Measurements from ENCODE around the gene SLC6A13. TPM values are rescaled to one million over a fixed set of nuclear protein-coding genes. Genes with fewer than 3 reads are reported as not detected.

Gene SLC6A13
- total and polyA plus RNA-seq, 2 donors (not counting 3 experiments of a cell fraction or from before 2014, with no cell fraction given), result 0.14 TPM; not detected in 1

DNA sequence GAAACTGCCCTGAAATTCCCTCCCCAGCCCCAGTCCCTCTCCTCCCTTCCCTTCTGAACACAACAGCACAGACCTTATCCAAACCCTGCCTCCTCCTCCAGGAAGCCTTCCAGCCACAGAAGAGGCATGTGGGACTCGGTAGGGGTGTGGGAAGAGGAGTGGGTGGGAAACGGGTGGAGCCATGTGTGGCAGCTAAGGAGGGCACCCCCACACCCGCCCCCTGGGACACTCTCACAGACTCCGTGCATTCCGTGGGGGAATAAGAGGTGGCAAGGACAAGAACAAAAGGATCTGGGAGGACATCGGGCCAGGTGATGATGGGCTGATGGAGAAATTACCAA, 73.0 kb downstream of the SLC6A13 start:
- POLR2A ChIA-PET, result no interaction called here
- no peak overlapping the region for H3K4me3 ChIP-seq (replicated peaks in 1 of 3; ENCODE audit: insufficient read depth in 1 of 3, low read depth in 1 of 3, low read length in 3 of 3)
- no peaks in the 10 kb centered on the region for H3K27me3 ChIP-seq (ENCODE audit: control insufficient read depth in 2 of 2, insufficient read depth in 2 of 2, low read length in 2 of 2)
- no peak for FAIRE-seq
- BruUV-seq (replicated peaks), result no TSS peak
- no peaks in the 10 kb centered on the region for H3K79me2 ChIP-seq (ENCODE audit: control insufficient read depth, insufficient read depth, low read length)
- intact Hi-C loops (cut with micrococcal nuclease), result no loop called here
- TF ChIP-seq, protein P1, sequence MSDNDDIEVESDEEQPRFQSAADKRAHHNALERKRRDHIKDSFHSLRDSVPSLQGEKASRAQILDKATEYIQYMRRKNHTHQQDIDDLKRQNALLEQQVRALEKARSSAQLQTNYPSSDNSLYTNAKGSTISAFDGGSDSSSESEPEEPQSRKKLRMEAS (IDR thresholded peaks at IDR 0.05; ENCODE audit: insufficient read depth, insufficient read length), result no peak
- TF ChIP-seq, protein P2, sequence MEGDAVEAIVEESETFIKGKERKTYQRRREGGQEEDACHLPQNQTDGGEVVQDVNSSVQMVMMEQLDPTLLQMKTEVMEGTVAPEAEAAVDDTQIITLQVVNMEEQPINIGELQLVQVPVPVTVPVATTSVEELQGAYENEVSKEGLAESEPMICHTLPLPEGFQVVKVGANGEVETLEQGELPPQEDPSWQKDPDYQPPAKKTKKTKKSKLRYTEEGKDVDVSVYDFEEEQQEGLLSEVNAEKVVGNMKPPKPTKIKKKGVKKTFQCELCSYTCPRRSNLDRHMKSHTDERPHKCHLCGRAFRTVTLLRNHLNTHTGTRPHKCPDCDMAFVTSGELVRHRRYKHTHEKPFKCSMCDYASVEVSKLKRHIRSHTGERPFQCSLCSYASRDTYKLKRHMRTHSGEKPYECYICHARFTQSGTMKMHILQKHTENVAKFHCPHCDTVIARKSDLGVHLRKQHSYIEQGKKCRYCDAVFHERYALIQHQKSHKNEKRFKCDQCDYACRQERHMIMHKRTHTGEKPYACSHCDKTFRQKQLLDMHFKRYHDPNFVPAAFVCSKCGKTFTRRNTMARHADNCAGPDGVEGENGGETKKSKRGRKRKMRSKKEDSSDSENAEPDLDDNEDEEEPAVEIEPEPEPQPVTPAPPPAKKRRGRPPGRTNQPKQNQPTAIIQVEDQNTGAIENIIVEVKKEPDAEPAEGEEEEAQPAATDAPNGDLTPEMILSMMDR (IDR thresholded peaks at IDR 0.05; ENCODE audit: extremely low read depth in 1 of 2, insufficient read depth in 1 of 2, low read depth in 1 of 2, low read length in 2 of 2), result no peak
- TF ChIP-seq POLR2A (IDR thresholded peaks at IDR 0.05; ENCODE audit: low read depth, low read length) (no peak), JUN (IDR thresholded peaks at IDR 0.05; ENCODE audit: borderline replicate concordance, insufficient read depth, insufficient read length, low read depth) (no peak), FOS (IDR thresholded peaks at IDR 0.05; ENCODE audit: borderline replicate concordance, insufficient read depth, low read length) (no peak), MYC (IDR thresholded peaks at IDR 0.05; ENCODE audit: low read depth, low read length) (no peak), POLR2AphosphoS5 (IDR thresholded peaks at IDR 0.05; ENCODE audit: insufficient read depth, low read depth, low read length) (no peak), GATA2 (IDR thresholded peaks at IDR 0.05; ENCODE audit: insufficient read depth, insufficient read length, low read depth, low read length) (no peak), EZH2 (IDR thresholded peaks at IDR 0.05; ENCODE audit: borderline replicate concordance, low read depth, low read length, severe bottlenecking) (no peak)
- peaks cover 2% of the 10 kb centered on the region for H3K4me1 ChIP-seq (ENCODE audit: control insufficient read depth, extremely low read depth, insufficient read depth, low read length)
- dilution Hi-C loops (cut with MboI; ENCODE audit: extremely low pct_ligation_motif_present, low sequenced_read_pairs), result no loop called here
- H3K9me1 ChIP-seq (replicated peaks; ENCODE audit: control insufficient read depth, extremely low read depth, insufficient read depth, low read length), result no peaks in the 10 kb centered on the region
- no peaks in the 10 kb centered on the region for H3K9me3 ChIP-seq (replicated peaks; ENCODE audit: control insufficient read depth, insufficient read depth, low read length)
- H3K27ac ChIP-seq (ENCODE audit: insufficient read depth, low read depth, low read length), result no peak overlapping the region
- CTCF ChIA-PET, result interaction anchor here (0.8 to 1.5 kb wide), 3 partner anchors 9 to 21 kb away, joined by 3 read pairs; no protein-coding TSS in a partner anchor
- H3K4me2 ChIP-seq (ENCODE audit: insufficient read depth, low read length), result no peak overlapping the region
- H3K9ac ChIP-seq (replicated peaks; ENCODE audit: extremely low read depth, insufficient read depth, low read length), result no peak overlapping the region
- no peak for DNase-seq (ENCODE audit: low read depth, low spot score)
- no peaks in the 10 kb centered on the region for H3K36me3 ChIP-seq (ENCODE audit: control insufficient read depth in 2 of 2, extremely low read depth in 1 of 2, insufficient read depth in 2 of 2, low read length in 2 of 2)
- H2AFZ ChIP-seq (ENCODE audit: low read depth, low read length), result no peak overlapping the region
- H4K20me1 ChIP-seq (replicated peaks; ENCODE audit: control insufficient read depth, extremely low read depth, insufficient read depth, low read length), result no peaks in the 10 kb centered on the region

Measured in endothelial cell of umbilical vein (primary cell).